Measurements from ENCODE around the gene RCL1. TPM values are rescaled to one million over a fixed set of nuclear protein-coding genes. Genes with fewer than 3 reads are reported as not detected.

RCL1 gene
- total RNA-seq, 1 experiment from 2014 or later, result 31.2 TPM

DNA sequence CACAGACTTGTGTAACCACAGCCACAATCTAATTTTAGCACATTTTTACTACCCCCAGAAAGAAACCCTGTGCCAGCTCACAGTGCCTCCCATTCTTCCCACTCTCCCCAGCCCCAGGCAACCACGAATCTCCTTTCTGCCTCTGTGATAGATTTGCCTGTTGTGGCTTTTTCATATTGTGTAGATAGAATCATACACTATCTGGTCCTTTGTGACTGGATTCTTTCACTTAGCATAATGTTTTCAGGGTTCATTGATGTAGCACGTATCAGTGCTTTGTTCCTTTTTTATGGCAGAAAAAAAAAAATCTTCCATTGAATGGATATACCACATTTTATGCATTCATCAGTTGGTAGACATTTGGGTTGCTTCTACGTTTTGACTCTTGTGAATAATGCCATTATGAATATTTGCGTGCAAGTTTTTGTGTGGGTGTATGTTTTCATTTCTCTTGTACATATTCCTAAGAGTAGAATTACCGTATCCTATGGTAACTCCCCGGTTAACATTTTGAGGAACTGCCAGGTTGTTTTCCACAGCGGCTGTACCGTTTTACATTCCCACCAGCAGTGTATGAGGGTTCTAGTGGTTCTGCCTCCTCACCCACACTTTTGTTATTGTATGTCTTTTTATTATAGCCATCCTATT, 64.5 kb downstream of the RCL1 start:
- Histone ChIP-seq H3K4me1 (ENCODE audit: insufficient read depth, low read length, poor library complexity, severe bottlenecking) (no peaks in the 10 kb centered on the region), H3K27me3 (replicated peaks; ENCODE audit: insufficient read depth, low read depth, low read length, poor library complexity) (no peaks in the 10 kb centered on the region), H3K4me3 (ENCODE audit: low read depth, low read length, poor library complexity, severe bottlenecking) (no peak overlapping the region), H3K27ac (ENCODE audit: low read depth, low read length, poor library complexity, severe bottlenecking) (no peak overlapping the region), H3K36me3 (ENCODE audit: insufficient read depth, low read length, poor library complexity, severe bottlenecking) (peaks cover 6% of the 10 kb centered on the region), H3K9me3 (ENCODE audit: low read depth, low read length, poor library complexity, severe bottlenecking) (no peaks in the 10 kb centered on the region)
- ChIA-PET CTCF (no interaction called here), POLR2A (ENCODE audit: low non-redundant PET) (no interaction called here)
- BruUV-seq (replicated peaks), result no TSS peak
- TF ChIP-seq, protein P1, sequence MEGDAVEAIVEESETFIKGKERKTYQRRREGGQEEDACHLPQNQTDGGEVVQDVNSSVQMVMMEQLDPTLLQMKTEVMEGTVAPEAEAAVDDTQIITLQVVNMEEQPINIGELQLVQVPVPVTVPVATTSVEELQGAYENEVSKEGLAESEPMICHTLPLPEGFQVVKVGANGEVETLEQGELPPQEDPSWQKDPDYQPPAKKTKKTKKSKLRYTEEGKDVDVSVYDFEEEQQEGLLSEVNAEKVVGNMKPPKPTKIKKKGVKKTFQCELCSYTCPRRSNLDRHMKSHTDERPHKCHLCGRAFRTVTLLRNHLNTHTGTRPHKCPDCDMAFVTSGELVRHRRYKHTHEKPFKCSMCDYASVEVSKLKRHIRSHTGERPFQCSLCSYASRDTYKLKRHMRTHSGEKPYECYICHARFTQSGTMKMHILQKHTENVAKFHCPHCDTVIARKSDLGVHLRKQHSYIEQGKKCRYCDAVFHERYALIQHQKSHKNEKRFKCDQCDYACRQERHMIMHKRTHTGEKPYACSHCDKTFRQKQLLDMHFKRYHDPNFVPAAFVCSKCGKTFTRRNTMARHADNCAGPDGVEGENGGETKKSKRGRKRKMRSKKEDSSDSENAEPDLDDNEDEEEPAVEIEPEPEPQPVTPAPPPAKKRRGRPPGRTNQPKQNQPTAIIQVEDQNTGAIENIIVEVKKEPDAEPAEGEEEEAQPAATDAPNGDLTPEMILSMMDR (conservative IDR thresholded peaks at IDR 0.05; ENCODE audit: low read depth, low read length), result no peak
- no peak for TF ChIP-seq EZH2 (IDR thresholded peaks at IDR 0.05; ENCODE audit: borderline replicate concordance, low read depth, low read length, poor library complexity, severe bottlenecking)
- intact Hi-C loops (cut with micrococcal nuclease; ENCODE audit: unreplicated experiment), result no loop called here
- DNase-seq (ENCODE audit: low spot score), result no peak

DNA sequence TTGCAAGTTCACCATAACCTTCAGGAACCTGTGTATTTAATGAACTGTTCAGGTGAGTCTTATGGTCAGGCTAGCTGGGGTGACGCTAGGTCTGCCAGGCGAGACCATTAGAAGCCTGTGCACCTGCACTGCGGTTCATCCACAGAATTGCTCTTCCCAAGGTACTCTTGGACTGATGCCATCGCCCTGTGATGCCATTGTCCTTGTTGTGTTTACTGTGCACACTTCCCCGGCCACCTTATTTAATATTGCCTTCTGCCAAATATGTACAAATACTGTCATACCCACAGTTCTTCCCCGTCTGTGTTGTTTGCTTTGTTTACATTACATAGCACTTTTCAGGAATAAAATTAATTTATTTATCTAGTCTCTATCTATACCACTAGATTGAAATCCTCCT, 66.3 kb downstream of the RCL1 start:
- CTCF ChIA-PET, result no interaction called here
- BruUV-seq (replicated peaks), result no TSS peak
- no peaks in the 10 kb centered on the region for H3K9me3 ChIP-seq (ENCODE audit: low read depth, low read length, poor library complexity, severe bottlenecking)
- no peak for TF ChIP-seq EZH2 (IDR thresholded peaks at IDR 0.05; ENCODE audit: borderline replicate concordance, low read depth, low read length, poor library complexity, severe bottlenecking)
- TF ChIP-seq, protein P1 (conservative IDR thresholded peaks at IDR 0.05; ENCODE audit: low read depth, low read length), result no peak
- no peak overlapping the region for H3K27ac ChIP-seq (ENCODE audit: low read depth, low read length, poor library complexity, severe bottlenecking)
- no peaks in the 10 kb centered on the region for H3K27me3 ChIP-seq (replicated peaks; ENCODE audit: insufficient read depth, low read depth, low read length, poor library complexity)
- no peak for DNase-seq (ENCODE audit: low spot score)
- H3K4me3 ChIP-seq (ENCODE audit: low read depth, low read length, poor library complexity, severe bottlenecking), result no peak overlapping the region
- no peaks in the 10 kb centered on the region for H3K4me1 ChIP-seq (ENCODE audit: insufficient read depth, low read length, poor library complexity, severe bottlenecking)
- POLR2A ChIA-PET (ENCODE audit: low non-redundant PET), result no interaction called here
- intact Hi-C loops (cut with micrococcal nuclease; ENCODE audit: unreplicated experiment), result no loop called here
- peaks cover 6% of the 10 kb centered on the region for H3K36me3 ChIP-seq (ENCODE audit: insufficient read depth, low read length, poor library complexity, severe bottlenecking)

DNA sequence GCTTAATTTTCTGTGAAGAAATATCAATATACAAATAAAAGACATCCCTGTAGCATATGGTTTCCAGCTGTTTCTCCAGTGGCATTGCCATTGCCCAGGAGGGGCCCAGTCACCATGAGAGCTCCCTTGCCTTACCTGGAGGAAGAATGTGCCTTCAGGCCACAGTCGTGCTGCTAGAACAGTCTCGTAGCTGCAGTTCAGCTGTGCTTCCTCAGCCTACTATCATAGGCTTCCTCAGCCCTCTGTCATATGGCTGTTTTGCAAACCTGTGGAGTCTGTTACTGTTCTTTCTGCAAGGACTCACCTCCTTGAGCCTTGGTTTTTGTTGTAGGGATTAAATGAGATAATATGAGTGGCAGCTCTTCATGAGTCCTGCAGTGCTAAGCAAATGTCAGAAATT, 67.6 kb downstream of the RCL1 start:
- CTCF ChIA-PET, result no interaction called here
- H3K36me3 ChIP-seq (ENCODE audit: insufficient read depth, low read length, poor library complexity, severe bottlenecking), result peaks cover 6% of the 10 kb centered on the region
- no peak overlapping the region for H3K4me3 ChIP-seq (ENCODE audit: low read depth, low read length, poor library complexity, severe bottlenecking)
- no peaks in the 10 kb centered on the region for H3K4me1 ChIP-seq (ENCODE audit: insufficient read depth, low read length, poor library complexity, severe bottlenecking)
- no peaks in the 10 kb centered on the region for H3K27me3 ChIP-seq (replicated peaks; ENCODE audit: insufficient read depth, low read depth, low read length, poor library complexity)
- intact Hi-C loops (cut with micrococcal nuclease; ENCODE audit: unreplicated experiment), result no loop called here
- TF ChIP-seq, protein P1 (conservative IDR thresholded peaks at IDR 0.05; ENCODE audit: low read depth, low read length), result no peak
- TF ChIP-seq EZH2 (IDR thresholded peaks at IDR 0.05; ENCODE audit: borderline replicate concordance, low read depth, low read length, poor library complexity, severe bottlenecking), result no peak
- H3K27ac ChIP-seq (ENCODE audit: low read depth, low read length, poor library complexity, severe bottlenecking), result no peak overlapping the region
- BruUV-seq (replicated peaks), result TSS peak; percentile 20
- POLR2A ChIA-PET (ENCODE audit: low non-redundant PET), result no interaction called here
- H3K9me3 ChIP-seq (ENCODE audit: low read depth, low read length, poor library complexity, severe bottlenecking), result no peaks in the 10 kb centered on the region
- no peak for DNase-seq (ENCODE audit: low spot score)

Measured in A673 (cell line).